PC-3 (cell line): ENCODE results near the gene PCBP3. TPM values are rescaled to one million over a fixed set of nuclear protein-coding genes. Genes with fewer than 3 reads are reported as not detected.
"Not testable (repeated sequence)": the region's sequence is repeated elsewhere in the genome, so short reads cannot be mapped to it uniquely, and the experiment has no call there.

Experiments
- ATAC-seq: fragments of 200-7000 bp; cut with Tn5 transposase; 2 replicates; pipeline ENCODE4 v1.9.1; 2020; ENCODE audit warnings: mild to moderate bottlenecking, moderate library complexity
- BruUV-seq: library from RNA; stranded (reverse); fragments of 400-500 nt; replicated peaks from 2 replicates; lab custom pipeline; 2021; lab: Mats Ljungman, UMichigan
- CTCF ChIA-PET: fragments of 300-600 bp; sonication (Branson Sonifier 250); formaldehyde crosslinking; loops from one replicate; lab custom pipeline; 2022; ENCODE audit warnings: antibody characterized with exemption; lab: Charles Lee
- POLR2A ChIA-PET: fragments of 300-600 bp; sonication (Branson Sonifier 250); formaldehyde crosslinking; loops from one replicate; lab custom pipeline; 2022; ENCODE audit warnings: antibody characterized with exemption; ENCODE audit not compliant: unreplicated experiment; lab: Charles Lee
- DNase-seq: peaks from one replicate; pipeline ENCODE4 v3.0.0-alpha.2; 2015
- H2AFZ ChIP-seq: fragments of 300-600 bp; sonication (generic); 2 replicates; pipeline ENCODE4 v1.6.0; 2016; ENCODE audit warnings: antibody characterized with exemption, low read length
- H3F3A ChIP-seq: fragments of 300-600 bp; sonication (generic); one replicate; pipeline ENCODE4 v1.6.0; 2017; ENCODE audit warnings: antibody characterized with exemption, low read length, control low read depth, mild to moderate bottlenecking; ENCODE audit not compliant: unreplicated experiment
- H3K27ac ChIP-seq: fragments of 300-600 bp; sonication (generic); 2 replicates; pipeline ENCODE4 v1.5.1; 2016; ENCODE audit warnings: mild to moderate bottlenecking, low read length
- H3K27me3 ChIP-seq: fragments of 300-600 bp; sonication (generic); 2 replicates; pipeline ENCODE4 v1.6.1; 2016; ENCODE audit warnings: low read length, mixed read lengths
- H3K36me3 ChIP-seq: fragments of 300-600 bp; sonication (generic); 2 replicates; pipeline ENCODE4 v1.6.1; 2016; ENCODE audit warnings: low read depth, mixed run types, low read length, mixed read lengths
- H3K4me1 ChIP-seq: fragments of 300-600 bp; sonication (generic); 2 replicates; pipeline ENCODE4 v1.5.1; 2016; ENCODE audit warnings: low read length; ENCODE audit not compliant: insufficient read depth
- H3K4me2 ChIP-seq: fragments of 300-600 bp; sonication (generic); 2 replicates; pipeline ENCODE4 v1.6.0; 2016; ENCODE audit warnings: low read length
- H3K4me3 ChIP-seq: fragments of 300-600 bp; sonication (generic); 2 replicates; pipeline ENCODE4 v1.5.1; 2016; ENCODE audit warnings: mild to moderate bottlenecking, low read length, mixed read lengths
- H3K79me2 ChIP-seq: fragments of 300-600 bp; sonication (generic); 2 replicates; pipeline ENCODE4 v1.6.1; 2017; ENCODE audit warnings: low read length, mixed read lengths
- H3K9ac ChIP-seq: fragments of 300-600 bp; sonication (generic); 2 replicates; pipeline ENCODE4 v1.6.0; 2016; ENCODE audit warnings: mild to moderate bottlenecking, low read length
- H3K9me2 ChIP-seq: fragments of 300-600 bp; sonication (generic); replicated peaks from 2 replicates; pipeline ENCODE4 v1.6.1; 2016; ENCODE audit warnings: mixed run types, low read length, mixed read lengths
- H3K9me3 ChIP-seq: fragments of 300-600 bp; sonication (generic); 2 replicates; pipeline ENCODE4 v1.6.1; 2016; ENCODE audit warnings: low read length, mixed read lengths
- H4K20me1 ChIP-seq: fragments of 300-600 bp; sonication (generic); 2 replicates; pipeline ENCODE4 v1.6.1; 2016; ENCODE audit warnings: low read length, mixed read lengths
- EZH2 ChIP-seq: fragments of 300-600 bp; sonication (generic); IDR thresholded peaks from one replicate; pipeline ENCODE4 v1.6.1; 2017; ENCODE audit warnings: antibody characterized with exemption, mild to moderate bottlenecking, low read length; ENCODE audit not compliant: unreplicated experiment
- EZH2phosphoT487 ChIP-seq: fragments of 300-600 bp; sonication (generic); IDR thresholded peaks from 2 replicates; pipeline ENCODE4 v1.6.1; 2018; ENCODE audit warnings: mild to moderate bottlenecking, antibody characterized with exemption, low read length, borderline replicate concordance
- intact Hi-C: fragments of 100-400 bp; cut with micrococcal nuclease; formaldehyde crosslinking; loops from 2 replicates; pipeline ENCODE4 v1.9.0; 2023
- total RNA-seq: library from RNA; depleted of rRNA; stranded (reverse); fragments of >200 nt; gene quantifications from 2 replicates; pipeline ENCODE4 v1.2.3, GENCODE V29; 2014
- TF ChIP-seq, protein P1 (sequence below): fragments of 300-600 bp; sonication (generic); conservative IDR thresholded peaks from 2 replicates; pipeline ENCODE4 v1.5.1; 2017; ENCODE audit warnings: antibody characterized with exemption, low read depth, mild to moderate bottlenecking, low read length

Gene PCBP3
- total RNA-seq, 1 experiment from 2014 or later, result 2.4 TPM

DNA sequence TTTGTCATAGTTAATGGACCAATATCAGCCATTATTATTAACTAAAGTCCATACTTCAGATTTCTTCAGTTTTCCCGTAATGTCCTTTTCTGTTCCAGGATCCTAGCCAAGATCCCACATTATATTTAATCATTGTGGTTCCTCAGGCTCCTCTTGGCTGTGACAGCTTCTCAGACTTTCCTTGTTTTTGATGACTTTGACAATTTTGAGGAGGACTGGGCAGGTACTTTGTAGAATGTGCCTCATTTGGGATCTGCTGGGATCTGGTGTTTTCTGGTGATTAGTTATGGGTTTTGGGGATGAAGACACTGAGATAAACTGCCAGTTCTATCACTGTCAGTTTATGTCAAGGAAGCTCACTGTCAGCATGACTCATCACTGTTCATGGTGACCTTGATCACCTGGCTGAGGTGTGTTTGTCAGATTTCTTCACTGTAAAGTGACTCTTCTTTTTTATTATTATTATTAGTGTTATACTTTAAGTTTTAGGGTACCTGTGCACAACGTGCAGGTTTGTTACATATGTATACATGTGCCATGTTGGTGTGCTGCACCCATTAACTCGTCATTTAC, 66.3 kb downstream of the PCBP3 start:
- TF ChIP-seq, protein P1, sequence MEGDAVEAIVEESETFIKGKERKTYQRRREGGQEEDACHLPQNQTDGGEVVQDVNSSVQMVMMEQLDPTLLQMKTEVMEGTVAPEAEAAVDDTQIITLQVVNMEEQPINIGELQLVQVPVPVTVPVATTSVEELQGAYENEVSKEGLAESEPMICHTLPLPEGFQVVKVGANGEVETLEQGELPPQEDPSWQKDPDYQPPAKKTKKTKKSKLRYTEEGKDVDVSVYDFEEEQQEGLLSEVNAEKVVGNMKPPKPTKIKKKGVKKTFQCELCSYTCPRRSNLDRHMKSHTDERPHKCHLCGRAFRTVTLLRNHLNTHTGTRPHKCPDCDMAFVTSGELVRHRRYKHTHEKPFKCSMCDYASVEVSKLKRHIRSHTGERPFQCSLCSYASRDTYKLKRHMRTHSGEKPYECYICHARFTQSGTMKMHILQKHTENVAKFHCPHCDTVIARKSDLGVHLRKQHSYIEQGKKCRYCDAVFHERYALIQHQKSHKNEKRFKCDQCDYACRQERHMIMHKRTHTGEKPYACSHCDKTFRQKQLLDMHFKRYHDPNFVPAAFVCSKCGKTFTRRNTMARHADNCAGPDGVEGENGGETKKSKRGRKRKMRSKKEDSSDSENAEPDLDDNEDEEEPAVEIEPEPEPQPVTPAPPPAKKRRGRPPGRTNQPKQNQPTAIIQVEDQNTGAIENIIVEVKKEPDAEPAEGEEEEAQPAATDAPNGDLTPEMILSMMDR, result no peak
- TF ChIP-seq EZH2 (no peak), EZH2phosphoT487 (no peak)
- H3K4me2 ChIP-seq, result no peak overlapping the region
- no peaks in the 10 kb centered on the region for H3F3A ChIP-seq
- BruUV-seq, result no TSS peak
- POLR2A ChIA-PET, result no interaction called here
- H3K27ac ChIP-seq, result no peak overlapping the region
- no peaks in the 10 kb centered on the region for H3K4me1 ChIP-seq
- H3K9ac ChIP-seq, result no peak overlapping the region
- H3K79me2 ChIP-seq, result no peaks in the 10 kb centered on the region
- no peaks in the 10 kb centered on the region for H3K9me2 ChIP-seq
- H3K36me3 ChIP-seq, result no peaks in the 10 kb centered on the region
- H3K9me3 ChIP-seq, result no peaks in the 10 kb centered on the region
- no peak overlapping the region for H2AFZ ChIP-seq
- H3K4me3 ChIP-seq, result no peak overlapping the region
- H3K27me3 ChIP-seq, result no peaks in the 10 kb centered on the region
- intact Hi-C loops, result no loop called here
- H4K20me1 ChIP-seq, result no peaks in the 10 kb centered on the region
- no peak for ATAC-seq
- CTCF ChIA-PET, result no interaction called here
- DNase-seq, result peak; percentile 3

- H3K79me2 ChIP-seq, H3K36me3 ChIP-seq, BruUV-seq, intact Hi-C loops, H3K4me3 ChIP-seq, H3K9me2 ChIP-seq, H3K27me3 ChIP-seq, H4K20me1 ChIP-seq, H3K4me2 ChIP-seq, H3K27ac ChIP-seq, CTCF ChIA-PET, H3K9ac ChIP-seq, POLR2A ChIA-PET, DNase-seq, H3F3A ChIP-seq, H3K4me1 ChIP-seq, ATAC-seq, H2AFZ ChIP-seq, H3K9me3 ChIP-seq: not testable (repeated sequence)
These were observed 66.8 kb downstream of the PCBP3 start for GRCh38 chr21:45710306-45710705.

- POLR2A ChIA-PET, result no interaction called here
- no TSS peak for BruUV-seq
- H3K9me3 ChIP-seq, result no peaks in the 10 kb centered on the region
These were observed 70.1 kb downstream of the PCBP3 start for GRCh38 chr21:45713613-45714012.

More at GRCh38 chr21:45713613-45714012, 70.1 kb downstream of the PCBP3 start:
- CTCF ChIA-PET, result no interaction called here
- intact Hi-C loops, result no loop called here
- H3K79me2 ChIP-seq, result no peaks in the 10 kb centered on the region
- TF ChIP-seq, protein P1, result no peak
- TF ChIP-seq EZH2, result no peak
- no peak for TF ChIP-seq EZH2phosphoT487
- no peak overlapping the region for H2AFZ ChIP-seq
- H3K9me2 ChIP-seq, result no peaks in the 10 kb centered on the region
- H3F3A ChIP-seq, result no peaks in the 10 kb centered on the region
- no peaks in the 10 kb centered on the region for H3K4me1 ChIP-seq
- no peak overlapping the region for H3K4me2 ChIP-seq
- no peak overlapping the region for H3K27ac ChIP-seq
- H4K20me1 ChIP-seq, result no peaks in the 10 kb centered on the region
- DNase-seq (no peak), ATAC-seq (no peak)
- H3K9ac ChIP-seq, result no peak overlapping the region
- no peak overlapping the region for H3K4me3 ChIP-seq
- no peaks in the 10 kb centered on the region for H3K36me3 ChIP-seq
- no peaks in the 10 kb centered on the region for H3K27me3 ChIP-seq
